MM.1S (cell line): ENCODE data around the gene BCL2.

Experiments
- DNase-seq: peaks from one replicate; pipeline ENCODE4 v3.0.0-alpha.2; 2015
- H2AFZ ChIP-seq: fragments of 300-600 bp; sonication (generic); 2 replicates; pipeline ENCODE4 v1.6.0; 2016; ENCODE audit warnings: antibody characterized with exemption, low read length
- H3F3A ChIP-seq: fragments of 300-600 bp; sonication (generic); 2 replicates; pipeline ENCODE4 v1.6.1; 2016; ENCODE audit warnings: mild to moderate bottlenecking, antibody characterized with exemption, low read length, moderate library complexity, mixed read lengths; ENCODE audit not compliant: insufficient read depth
- H3K27ac ChIP-seq: fragments of 300-600 bp; sonication (generic); 2 replicates; pipeline ENCODE4 v1.5.1; 2016; ENCODE audit warnings: mild to moderate bottlenecking, low read length
- H3K27me3 ChIP-seq: fragments of 300-600 bp; sonication (generic); replicated peaks from 2 replicates; pipeline ENCODE4 v1.6.0; 2016; ENCODE audit warnings: low read length; ENCODE audit not compliant: insufficient read depth
- H3K36me3 ChIP-seq: fragments of 300-600 bp; sonication (generic); replicated peaks from 2 replicates; pipeline ENCODE4 v1.6.1; 2016; ENCODE audit warnings: mild to moderate bottlenecking, low read length, mixed read lengths; ENCODE audit not compliant: insufficient read depth
- H3K4me1 ChIP-seq: fragments of 300-600 bp; sonication (generic); 2 replicates; pipeline ENCODE4 v1.6.1; 2016; ENCODE audit warnings: low read length, mixed read lengths
- H3K4me2 ChIP-seq: fragments of 300-600 bp; sonication (generic); 2 replicates; pipeline ENCODE4 v1.6.0; 2016; ENCODE audit warnings: low read depth, low read length
- H3K4me3 ChIP-seq: fragments of 300-600 bp; sonication (generic); 2 replicates; pipeline ENCODE4 v1.5.1; 2016; ENCODE audit warnings: low read length, mixed read lengths
- H3K79me2 ChIP-seq: fragments of 300-600 bp; sonication (generic); 2 replicates; pipeline ENCODE4 v1.6.1; 2016; ENCODE audit warnings: mixed run types, low read length, mixed read lengths
- H3K9ac ChIP-seq: fragments of 300-600 bp; sonication (generic); 2 replicates; pipeline ENCODE4 v1.6.1; 2016; ENCODE audit warnings: low read length, mixed read lengths
- H3K9me2 ChIP-seq: fragments of 300-600 bp; sonication (generic); replicated peaks from 2 replicates; pipeline ENCODE4 v1.6.1; 2016; ENCODE audit warnings: mild to moderate bottlenecking, low read length, mixed read lengths; ENCODE audit not compliant: insufficient read depth
- H3K9me3 ChIP-seq: fragments of 300-600 bp; sonication (generic); replicated peaks from 2 replicates; pipeline ENCODE4 v1.6.1; 2016; ENCODE audit warnings: mild to moderate bottlenecking, low read length, mixed read lengths; ENCODE audit not compliant: insufficient read depth
- H4K20me1 ChIP-seq: fragments of 300-600 bp; sonication (generic); 2 replicates; pipeline ENCODE4 v1.6.1; 2016; ENCODE audit warnings: mild to moderate bottlenecking, low read length, moderate library complexity, mixed read lengths; ENCODE audit not compliant: insufficient read depth
- EZH2 ChIP-seq: fragments of 300-600 bp; sonication (generic); optimal IDR thresholded peaks from 2 replicates; pipeline ENCODE3; 2017; ENCODE audit warnings: low read depth, mild to moderate bottlenecking, antibody characterized with exemption, low read length, mixed read lengths
- EZH2phosphoT487 ChIP-seq: fragments of 300-600 bp; sonication (generic); IDR thresholded peaks from 2 replicates; pipeline ENCODE4 v1.6.1; 2018; ENCODE audit warnings: antibody characterized with exemption, low read length
- TF ChIP-seq, protein P1 (sequence below): fragments of 300-600 bp; sonication (generic); IDR thresholded peaks from 2 replicates; pipeline ENCODE4 v1.5.1; 2016; ENCODE audit warnings: antibody characterized with exemption, low read length, mixed read lengths

Gene BCL2

DNA sequence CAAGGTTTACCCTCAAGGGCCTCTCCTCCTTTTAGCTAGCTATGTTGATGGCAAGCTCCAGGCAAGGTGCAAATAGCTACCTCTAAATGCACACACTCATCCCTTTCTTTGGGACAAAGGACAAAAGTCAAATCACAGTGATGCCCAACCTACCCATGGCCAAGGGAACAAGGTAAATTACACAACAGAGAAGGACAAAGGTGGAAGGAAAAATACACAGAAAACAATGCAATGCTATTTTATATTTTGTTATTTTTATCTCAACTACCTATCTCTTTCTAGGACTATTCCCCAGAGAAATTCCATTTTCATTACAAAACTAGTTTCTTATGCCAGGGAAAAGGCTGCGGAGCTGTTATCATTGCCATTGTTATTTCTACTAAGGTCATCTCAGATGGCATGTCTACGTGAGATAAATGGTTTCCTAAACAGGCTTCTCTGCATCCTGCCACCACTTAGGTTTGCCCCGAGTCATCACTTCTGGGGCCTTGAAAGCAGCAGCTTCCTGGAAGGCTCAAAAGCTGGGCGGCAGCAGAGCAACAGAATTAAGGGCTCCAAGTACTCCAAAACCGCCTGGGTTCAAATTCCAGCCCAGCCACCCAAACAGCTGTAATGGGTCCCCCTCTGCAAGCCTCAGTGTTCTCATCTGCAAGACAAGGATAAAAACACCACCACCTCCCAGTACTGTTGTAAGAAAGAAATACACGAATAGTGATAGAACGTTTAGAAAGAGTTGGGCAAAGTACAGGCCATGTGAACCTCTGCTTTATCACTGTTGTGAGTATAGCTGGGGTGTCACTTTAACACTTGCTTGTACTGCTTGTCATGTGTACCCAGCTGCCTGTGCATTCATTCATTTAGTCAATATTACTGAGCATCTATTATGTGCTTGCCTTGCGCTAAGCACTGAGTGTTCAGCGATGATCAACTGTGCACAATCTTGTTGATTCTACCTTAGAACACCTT, 20.9 kb downstream of the BCL2 start:
- H3K4me2 ChIP-seq: no peak overlapping the region
- H4K20me1 ChIP-seq: no peaks in the 10 kb centered on the region

DNA sequence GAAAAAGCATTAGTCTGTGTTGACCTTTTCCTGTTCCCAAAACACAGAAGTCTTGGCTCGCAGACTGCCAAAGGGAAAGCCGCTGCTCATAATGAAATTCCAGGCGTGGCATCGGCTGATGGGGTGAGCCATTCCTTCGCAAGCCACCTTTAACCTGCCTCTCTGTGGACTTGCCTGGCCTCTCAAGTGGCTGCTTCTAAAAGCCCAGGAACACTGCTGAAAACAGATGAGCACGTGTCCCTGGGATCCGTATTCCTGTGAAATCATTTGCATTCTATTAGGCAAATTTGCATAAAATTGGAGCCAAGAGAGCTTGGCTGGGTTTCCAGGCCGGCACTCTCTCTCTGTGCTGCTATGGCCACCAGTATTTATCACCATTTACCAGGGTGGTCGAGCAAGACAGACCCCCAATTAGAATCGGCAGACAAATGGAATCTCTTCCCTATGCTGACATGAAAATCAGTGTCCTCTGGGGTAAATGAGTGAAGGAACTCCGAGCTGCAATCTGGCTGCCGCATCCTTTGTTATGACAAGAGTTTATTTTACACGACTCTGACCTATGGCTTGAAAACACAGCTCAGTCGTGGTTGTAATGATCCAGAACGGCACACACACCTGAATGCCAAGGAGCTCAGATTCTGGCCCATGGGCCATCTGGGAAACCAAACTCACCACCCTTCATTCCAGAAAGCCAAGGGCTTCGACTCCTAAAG, 21.7 kb downstream of the BCL2 start:
- Histone ChIP-seq H3K36me3 (peaks cover 4% of the 10 kb centered on the region; the same call in 1 of the 2 replicates), H3K4me1 (no peaks in the 10 kb centered on the region)

More for the DNA sequence above, 20.9 kb downstream of the BCL2 start:
- peaks cover 91% of the 10 kb centered on the region for H3K79me2 ChIP-seq
- H3F3A ChIP-seq: peaks cover 6% of the 10 kb centered on the region; the same call in 1 of the 2 replicates
- H3K9ac ChIP-seq: no peak overlapping the region
- no peak overlapping the region for H3K4me3 ChIP-seq
- H3K27me3 ChIP-seq: no peaks in the 10 kb centered on the region
- H2AFZ ChIP-seq: no peak overlapping the region
- H3K9me3 ChIP-seq: no peaks in the 10 kb centered on the region
- TF ChIP-seq, protein P1, sequence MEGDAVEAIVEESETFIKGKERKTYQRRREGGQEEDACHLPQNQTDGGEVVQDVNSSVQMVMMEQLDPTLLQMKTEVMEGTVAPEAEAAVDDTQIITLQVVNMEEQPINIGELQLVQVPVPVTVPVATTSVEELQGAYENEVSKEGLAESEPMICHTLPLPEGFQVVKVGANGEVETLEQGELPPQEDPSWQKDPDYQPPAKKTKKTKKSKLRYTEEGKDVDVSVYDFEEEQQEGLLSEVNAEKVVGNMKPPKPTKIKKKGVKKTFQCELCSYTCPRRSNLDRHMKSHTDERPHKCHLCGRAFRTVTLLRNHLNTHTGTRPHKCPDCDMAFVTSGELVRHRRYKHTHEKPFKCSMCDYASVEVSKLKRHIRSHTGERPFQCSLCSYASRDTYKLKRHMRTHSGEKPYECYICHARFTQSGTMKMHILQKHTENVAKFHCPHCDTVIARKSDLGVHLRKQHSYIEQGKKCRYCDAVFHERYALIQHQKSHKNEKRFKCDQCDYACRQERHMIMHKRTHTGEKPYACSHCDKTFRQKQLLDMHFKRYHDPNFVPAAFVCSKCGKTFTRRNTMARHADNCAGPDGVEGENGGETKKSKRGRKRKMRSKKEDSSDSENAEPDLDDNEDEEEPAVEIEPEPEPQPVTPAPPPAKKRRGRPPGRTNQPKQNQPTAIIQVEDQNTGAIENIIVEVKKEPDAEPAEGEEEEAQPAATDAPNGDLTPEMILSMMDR: no peak
- no peak for TF ChIP-seq EZH2phosphoT487
- TF ChIP-seq EZH2: no peak
- H3K9me2 ChIP-seq: no peaks in the 10 kb centered on the region
- no peak overlapping the region for H3K27ac ChIP-seq
- DNase-seq: no peak
- peaks cover 4% of the 10 kb centered on the region; the same call in 1 of the 2 replicates for H3K36me3 ChIP-seq
- no peaks in the 10 kb centered on the region for H3K4me1 ChIP-seq

DNA sequence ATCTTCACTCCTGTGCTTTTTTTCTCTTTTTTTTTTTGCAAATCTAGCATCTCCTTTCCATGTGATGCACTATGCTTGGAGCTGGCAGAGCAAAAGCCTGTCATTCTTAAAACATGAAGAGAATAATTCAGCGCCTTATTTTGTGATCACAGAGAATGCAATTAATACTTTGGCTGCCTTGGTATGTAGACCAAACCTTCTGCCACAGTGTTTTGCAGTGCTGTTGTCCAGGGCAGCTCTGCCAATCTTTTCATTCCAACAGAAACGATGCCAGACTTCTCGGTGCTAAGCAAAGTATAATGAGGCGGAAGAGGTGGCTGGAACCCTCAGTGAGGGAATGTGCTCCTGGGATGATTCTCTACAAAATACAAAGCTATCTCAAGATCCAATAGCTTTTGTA, 25.6 kb downstream of the BCL2 start:
- no peak overlapping the region for H3K9ac ChIP-seq
- peaks cover 91% of the 10 kb centered on the region for H3K79me2 ChIP-seq
- no peaks in the 10 kb centered on the region for H3K9me2 ChIP-seq
- H3K27me3 ChIP-seq: no peaks in the 10 kb centered on the region
- no peak overlapping the region for H3K4me3 ChIP-seq
- DNase-seq: no peak
- no peaks in the 10 kb centered on the region for H3K4me1 ChIP-seq
- TF ChIP-seq, protein P1: no peak
- no peak for TF ChIP-seq EZH2
- TF ChIP-seq EZH2phosphoT487: no peak
- 0 out of 2 replicates have a peak, but pooled peaks cover under 1% of the 10 kb centered on the region for H4K20me1 ChIP-seq
- H3K27ac ChIP-seq: no peak overlapping the region
- no peak overlapping the region for H2AFZ ChIP-seq
- H3K9me3 ChIP-seq: no peaks in the 10 kb centered on the region
- no peak overlapping the region for H3K4me2 ChIP-seq
- H3F3A ChIP-seq: no peaks in the 10 kb centered on the region
- peaks cover 9% of the 10 kb centered on the region; the same call in 1 of the 2 replicates for H3K36me3 ChIP-seq

More for the DNA sequence above, 21.7 kb downstream of the BCL2 start:
- Histone ChIP-seq H3K4me2 (no peak overlapping the region), H4K20me1 (no peaks in the 10 kb centered on the region), H3K4me3 (no peak overlapping the region), H3F3A (peaks cover 4% of the 10 kb centered on the region; the same call in 1 of the 2 replicates), H3K27ac (no peak overlapping the region), H3K9me2 (no peaks in the 10 kb centered on the region), H3K9ac (no peak overlapping the region), H3K27me3 (no peaks in the 10 kb centered on the region), H3K9me3 (no peaks in the 10 kb centered on the region), H2AFZ (no peak overlapping the region), H3K79me2 (peaks cover 91% of the 10 kb centered on the region)
- DNase-seq: no peak
- TF ChIP-seq, protein P1: no peak
- no peak for TF ChIP-seq EZH2
- no peak for TF ChIP-seq EZH2phosphoT487
